Neuronal stem cell (in vitro differentiated cells): ENCODE results near the gene MMP15.
A peak's percentile ranks its signal among the peaks of the same experiment; 100 is the strongest.
"Not testable (repeated sequence)": the region's sequence is repeated elsewhere in the genome, so short reads cannot be mapped to it uniquely, and the experiment has no call there.

ENCODE experiments used
- DNase-seq: peaks from one replicate; pipeline ENCODE4 v3.0.0-alpha.2; 2013; ENCODE audit warnings: low spot score
- H2AFZ ChIP-seq: one replicate; pipeline ENCODE4 v1.6.1; 2013; ENCODE audit warnings: mild to moderate bottlenecking, low read length, inconsistent platforms
- H2AK5ac ChIP-seq: 2 replicates; pipeline ENCODE4 v1.6.1; 2013; ENCODE audit warnings: low read depth, mild to moderate bottlenecking, inconsistent platforms, low read length, moderate library complexity, mixed read lengths
- H2BK120ac ChIP-seq: 2 replicates; pipeline ENCODE4 v1.6.1; 2013; ENCODE audit warnings: low read depth, mild to moderate bottlenecking, inconsistent platforms, low read length, moderate library complexity, mixed read lengths
- H2BK12ac ChIP-seq: one replicate; pipeline ENCODE4 v1.6.1; 2013; ENCODE audit warnings: low read length, inconsistent platforms
- H2BK15ac ChIP-seq: 2 replicates; pipeline ENCODE4 v1.6.1; 2013; ENCODE audit warnings: mild to moderate bottlenecking, low read length, inconsistent platforms, mixed read lengths
- H2BK5ac ChIP-seq: one replicate; pipeline ENCODE4 v1.6.1; 2013; ENCODE audit warnings: inconsistent platforms, mild to moderate bottlenecking, low read length, moderate library complexity
- H3K14ac ChIP-seq: one replicate; pipeline ENCODE4 v1.6.1; 2013; ENCODE audit warnings: low read length, inconsistent platforms
- H3K18ac ChIP-seq: 2 replicates; pipeline ENCODE4 v1.6.1; 2013; ENCODE audit warnings: low read length, inconsistent platforms
- H3K23ac ChIP-seq: 2 replicates; pipeline ENCODE4 v1.6.1; 2013; ENCODE audit warnings: low read depth, mild to moderate bottlenecking, mixed read lengths, low read length, inconsistent platforms; ENCODE audit not compliant: poor library complexity
- H3K27ac ChIP-seq: replicated peaks from 3 replicates; pipeline ENCODE4 v1.5.1; 2013; ENCODE audit warnings: low read length, inconsistent platforms
- H3K27me3 ChIP-seq, 3 experiments: 2 replicates each; pipeline ENCODE4 v1.6.1; 2013; ENCODE audit warnings: low read length in 3 of 3, mild to moderate bottlenecking in 2 of 3, inconsistent platforms in 1 of 3, low read depth in 1 of 3, mixed read lengths in 1 of 3, moderate library complexity in 1 of 3; ENCODE audit not compliant: control insufficient read depth in 3 of 3, insufficient read depth in 3 of 3
- H3K36me3 ChIP-seq, 2 donors: replicated peaks in 1 of 2; 2 replicates each; pipeline ENCODE4 v1.6.1; 2013; ENCODE audit warnings: low read length in 2 of 2; ENCODE audit not compliant: control insufficient read depth in 2 of 2, insufficient read depth in 2 of 2
- H3K4ac ChIP-seq: 2 replicates; pipeline ENCODE4 v1.6.1; 2013; ENCODE audit warnings: inconsistent platforms, mild to moderate bottlenecking, low read length, moderate library complexity
- H3K4me1 ChIP-seq, 2 donors: 1 replicate in 1 of 2; 2 replicates in 1 of 2; pipeline ENCODE4 v1.6.1; 2013; ENCODE audit warnings: low read length in 2 of 2, low read depth in 1 of 2; ENCODE audit not compliant: control insufficient read depth in 2 of 2, insufficient read depth in 1 of 2
- H3K4me2 ChIP-seq: one replicate; pipeline ENCODE4 v1.6.1; 2013; ENCODE audit warnings: mild to moderate bottlenecking, low read length, inconsistent platforms; ENCODE audit not compliant: insufficient read depth, poor library complexity, severe bottlenecking
- H3K4me3 ChIP-seq, 2 donors: 2 replicates each; pipeline ENCODE4 v1.5.1; 2013; ENCODE audit warnings: low read length in 2 of 2, mild to moderate bottlenecking in 2 of 2, inconsistent platforms in 1 of 2, moderate library complexity in 1 of 2
- H3K79me1 ChIP-seq: one replicate; pipeline ENCODE4 v1.6.1; 2013; ENCODE audit warnings: low read depth, mild to moderate bottlenecking, inconsistent platforms, low read length, moderate library complexity
- H3K9ac ChIP-seq: one replicate; pipeline ENCODE4 v1.6.1; 2013; ENCODE audit warnings: mild to moderate bottlenecking, low read depth, low read length, inconsistent platforms; ENCODE audit not compliant: poor library complexity
- H3K9me3 ChIP-seq, 2 donors: replicated peaks in 1 of 2; 2 replicates each; pipeline versions ENCODE3 to v1.6.1; 2013; ENCODE audit warnings: low read length in 2 of 2, mild to moderate bottlenecking in 2 of 2, inconsistent platforms in 1 of 2, low read depth in 1 of 2, mixed read lengths in 1 of 2, moderate library complexity in 1 of 2; ENCODE audit not compliant: control insufficient read depth in 2 of 2, insufficient read depth in 1 of 2
- H4K8ac ChIP-seq: one replicate; pipeline ENCODE4 v1.6.1; 2013; ENCODE audit warnings: low read depth, mild to moderate bottlenecking, inconsistent platforms, low read length, moderate library complexity
- H4K91ac ChIP-seq: one replicate; pipeline ENCODE4 v1.6.1; 2013; ENCODE audit warnings: low read length, low read depth, mild to moderate bottlenecking, inconsistent platforms; ENCODE audit not compliant: poor library complexity
- WGBS, 2 donors: extraction: QIAGEN DNeasy Blood & Tissue Kit; methylation state at CpG; one replicate each; pipeline ENCODE4 v1.1.7; 2013; ENCODE audit warnings: missing lambda C conversion rate in 2 of 2, mixed read lengths in 1 of 2; ENCODE audit not compliant: insufficient read length in 2 of 2, insufficient replicate concordance in 1 of 2; ENCODE audit errors: extremely low coverage in 2 of 2; 5-methylcytosine and 5-hydroxymethylcytosine counted together

Gene MMP15

DNA sequence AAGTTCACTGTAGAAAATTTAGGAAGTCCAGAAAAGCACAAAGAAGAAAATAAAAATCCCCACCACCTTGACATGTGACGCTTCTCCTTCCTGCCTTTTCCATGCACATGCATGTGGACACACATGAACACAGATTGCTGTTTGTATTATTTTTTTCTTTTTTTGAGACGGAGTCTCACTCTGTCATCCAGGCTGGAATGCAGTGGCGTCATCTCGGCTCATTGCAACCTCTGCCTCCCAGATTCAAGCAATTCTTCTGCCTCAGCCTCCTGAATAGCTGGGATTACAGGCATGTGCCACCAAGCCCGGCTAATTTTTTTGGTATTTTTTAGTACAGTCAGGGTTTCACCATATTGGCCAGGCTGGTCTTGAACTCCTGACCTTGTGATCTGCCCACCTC lies 55.1 kb downstream of the MMP15 start:
- not testable (repeated sequence) for H3K79me1 ChIP-seq, H2AK5ac ChIP-seq, H3K9me3 ChIP-seq, DNase-seq, H3K23ac ChIP-seq, H3K18ac ChIP-seq, H2BK120ac ChIP-seq, H3K9ac ChIP-seq, H3K4me1 ChIP-seq, H4K91ac ChIP-seq, H2AFZ ChIP-seq, H3K4ac ChIP-seq, H4K8ac ChIP-seq, H2BK15ac ChIP-seq, H3K36me3 ChIP-seq, H2BK12ac ChIP-seq, H3K4me2 ChIP-seq, H3K14ac ChIP-seq, H3K27me3 ChIP-seq, H3K4me3 ChIP-seq, H3K27ac ChIP-seq, H2BK5ac ChIP-seq
- WGBS, 2 donors = no CpG with 5 or more reads among the region's 5 CpGs

DNA sequence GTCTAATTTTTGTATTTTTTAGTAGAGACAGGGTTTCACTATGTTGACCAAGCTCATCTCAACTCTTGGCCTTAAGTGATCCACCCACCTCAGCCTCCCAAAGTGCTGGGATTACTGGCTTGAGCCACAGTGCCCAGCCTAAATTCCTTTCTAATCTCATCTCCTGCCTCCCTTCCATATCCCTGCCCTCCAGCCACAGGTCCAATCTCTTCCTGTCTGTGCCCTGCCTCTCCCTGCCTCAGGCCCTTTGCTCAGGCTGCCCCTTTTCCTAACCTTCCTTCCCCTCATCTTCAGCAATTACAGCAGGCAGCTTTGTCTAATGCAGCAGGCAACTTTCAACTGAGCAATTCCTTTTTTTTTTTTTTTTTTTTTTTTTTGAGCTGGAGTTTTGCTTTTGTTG lies 56.8 kb downstream of the MMP15 start:
- Histone ChIP-seq H3K4me3 (no peak overlapping the region), H4K8ac (no peak overlapping the region), H2BK120ac (no peak overlapping the region), H3K27ac (no peak overlapping the region), H3K4me2 (no peak overlapping the region), H2AFZ (no peak overlapping the region), H3K4ac (no peak overlapping the region), H3K36me3 (no peaks in the 10 kb centered on the region), H3K79me1 (no peaks in the 10 kb centered on the region), H3K18ac (no peak overlapping the region), H3K9ac (no peak overlapping the region), H2BK5ac (no peak overlapping the region), H3K14ac (no peak overlapping the region), H4K91ac (no peak overlapping the region), H2AK5ac (no peak overlapping the region), H3K27me3 (no peaks in the 10 kb centered on the region), H3K23ac (no peak overlapping the region), H3K4me1 (peaks cover 0 to 3% of the 10 kb centered on the region in 2 donors), H2BK15ac (no peak overlapping the region), H3K9me3 (peaks cover 0 to 4% of the 10 kb centered on the region in 2 donors), H2BK12ac (no peak overlapping the region)
- no peak for DNase-seq

DNA sequence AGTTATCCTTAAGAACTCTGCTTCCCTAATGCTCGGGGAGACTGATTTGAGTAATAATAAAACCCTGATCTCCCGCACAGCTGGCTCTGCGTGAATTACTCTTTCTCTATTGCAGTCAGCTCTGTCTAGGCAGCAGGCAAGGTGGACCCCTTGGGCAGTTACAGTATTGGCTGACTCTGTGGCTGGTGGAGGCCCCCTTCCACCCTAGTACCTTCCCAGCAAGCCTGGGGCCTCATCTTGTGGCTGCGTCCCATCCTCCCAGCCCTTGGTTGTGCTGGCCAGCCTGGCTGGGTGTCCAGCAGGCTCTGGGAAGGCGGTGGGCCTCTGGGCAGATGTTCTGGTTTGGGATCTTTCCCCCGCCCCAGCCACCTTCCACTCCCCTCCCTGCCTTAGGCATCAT lies 59.1 kb downstream of the MMP15 start:
- Histone ChIP-seq H2BK12ac (no peak overlapping the region), H3K27me3 (no peaks in the 10 kb centered on the region), H2BK120ac (no peak overlapping the region), H3K9ac (no peak overlapping the region), H3K4me3 (no peak overlapping the region), H3K27ac (no peak overlapping the region), H4K91ac (no peak overlapping the region), H2BK15ac (peak overlapping the region; percentile 33), H3K4me2 (no peak overlapping the region), H3K79me1 (no peaks in the 10 kb centered on the region), H2AK5ac (peak overlapping the region; percentile 56), H3K23ac (no peak overlapping the region), H3K4me1 (peaks cover 0 to 12% of the 10 kb centered on the region in 2 donors), H3K18ac (no peak overlapping the region), H2BK5ac (no peak overlapping the region), H3K36me3 (no peaks in the 10 kb centered on the region), H2AFZ (peak overlapping the region; percentile 64), H3K9me3 (peaks cover 0 to 8% of the 10 kb centered on the region in 2 donors), H3K14ac (no peak overlapping the region), H3K4ac (no peak overlapping the region), H4K8ac (no peak overlapping the region)
- no peak for DNase-seq
- no CpG with 5 or more reads among the region's 6 CpGs for WGBS, 2 donors

DNA sequence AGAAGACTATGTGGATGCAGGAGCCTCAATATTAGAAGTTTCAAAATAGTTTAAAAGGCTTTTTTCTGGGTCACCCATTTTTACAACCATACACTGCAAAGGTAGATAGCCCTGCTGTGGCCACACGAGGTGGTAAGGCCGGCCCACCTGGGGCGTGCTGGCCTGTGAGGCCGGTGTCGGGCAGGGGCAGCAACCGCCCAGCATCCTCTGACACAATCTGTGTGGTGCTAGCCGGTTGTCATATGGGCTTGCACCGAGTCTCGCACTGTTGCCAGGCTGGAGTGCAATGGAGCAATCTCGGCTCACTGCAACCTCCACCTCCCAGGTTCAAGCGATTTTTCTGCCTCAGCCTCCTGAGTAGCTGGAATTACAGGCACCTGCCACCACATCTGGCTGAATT lies 59.6 kb downstream of the MMP15 start:
- H3K4me2 ChIP-seq = no peak overlapping the region
- peaks cover 0 to 8% of the 10 kb centered on the region in 2 donors for H3K9me3 ChIP-seq
- no peak overlapping the region for H2BK5ac ChIP-seq
- no CpG with 5 or more reads among the region's 11 CpGs for WGBS, 2 donors
- no peaks in the 10 kb centered on the region for H3K79me1 ChIP-seq
- no peak overlapping the region for H3K9ac ChIP-seq
- no peak overlapping the region for H4K91ac ChIP-seq
- H3K23ac ChIP-seq = no peak overlapping the region
- H4K8ac ChIP-seq = no peak overlapping the region
- no peak overlapping the region for H2AK5ac ChIP-seq
- no peak for DNase-seq
- no peak overlapping the region for H3K4me3 ChIP-seq
- H3K36me3 ChIP-seq = no peaks in the 10 kb centered on the region
- peaks cover 0 to 12% of the 10 kb centered on the region in 2 donors for H3K4me1 ChIP-seq
- H3K27ac ChIP-seq = no peak overlapping the region
- H3K18ac ChIP-seq = no peak overlapping the region
- no peak overlapping the region for H3K4ac ChIP-seq
- H2AFZ ChIP-seq = no peak overlapping the region
- H3K14ac ChIP-seq = no peak overlapping the region
- no peak overlapping the region for H2BK12ac ChIP-seq
- no peaks in the 10 kb centered on the region for H3K27me3 ChIP-seq
- no peak overlapping the region for H2BK120ac ChIP-seq
- peak overlapping the region; percentile 33 for H2BK15ac ChIP-seq
